Peyer's patch (tissue), 4 donors: ENCODE results near the gene ZNHIT2.

ENCODE experiments used
- POLR2A ChIP-seq, 2 donors: fragments of 450-650 bp; IDR thresholded peaks; one replicate each; pipeline ENCODE4 v1.5.1; 2017; ENCODE audit warnings: antibody characterized with exemption in 2 of 2, mild to moderate bottlenecking in 2 of 2, moderate library complexity in 2 of 2
- TF ChIP-seq, protein P1 (sequence below), 6 experiments: fragments of 450-650 bp in 4 of 6; fragments of 200-600 bp in 2 of 6; sonication (generic) in 1 of 6; IDR thresholded peaks; one replicate each; pipeline ENCODE4 v1.5.1; 2017 to 2019; ENCODE audit warnings: antibody characterized with exemption in 6 of 6, mild to moderate bottlenecking in 3 of 6, moderate library complexity in 1 of 6

GRCh38 chr11:65133724-65134123 is 16.2 kb upstream of the ZNHIT2 start:
- TF ChIP-seq, protein P1, sequence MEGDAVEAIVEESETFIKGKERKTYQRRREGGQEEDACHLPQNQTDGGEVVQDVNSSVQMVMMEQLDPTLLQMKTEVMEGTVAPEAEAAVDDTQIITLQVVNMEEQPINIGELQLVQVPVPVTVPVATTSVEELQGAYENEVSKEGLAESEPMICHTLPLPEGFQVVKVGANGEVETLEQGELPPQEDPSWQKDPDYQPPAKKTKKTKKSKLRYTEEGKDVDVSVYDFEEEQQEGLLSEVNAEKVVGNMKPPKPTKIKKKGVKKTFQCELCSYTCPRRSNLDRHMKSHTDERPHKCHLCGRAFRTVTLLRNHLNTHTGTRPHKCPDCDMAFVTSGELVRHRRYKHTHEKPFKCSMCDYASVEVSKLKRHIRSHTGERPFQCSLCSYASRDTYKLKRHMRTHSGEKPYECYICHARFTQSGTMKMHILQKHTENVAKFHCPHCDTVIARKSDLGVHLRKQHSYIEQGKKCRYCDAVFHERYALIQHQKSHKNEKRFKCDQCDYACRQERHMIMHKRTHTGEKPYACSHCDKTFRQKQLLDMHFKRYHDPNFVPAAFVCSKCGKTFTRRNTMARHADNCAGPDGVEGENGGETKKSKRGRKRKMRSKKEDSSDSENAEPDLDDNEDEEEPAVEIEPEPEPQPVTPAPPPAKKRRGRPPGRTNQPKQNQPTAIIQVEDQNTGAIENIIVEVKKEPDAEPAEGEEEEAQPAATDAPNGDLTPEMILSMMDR (IDR thresholded peaks at IDR 0.05) = no peak
- no peak for TF ChIP-seq POLR2A (IDR thresholded peaks at IDR 0.05)
